ENCODE results near the gene MEGF11.

The MEGF11 gene

DNA sequence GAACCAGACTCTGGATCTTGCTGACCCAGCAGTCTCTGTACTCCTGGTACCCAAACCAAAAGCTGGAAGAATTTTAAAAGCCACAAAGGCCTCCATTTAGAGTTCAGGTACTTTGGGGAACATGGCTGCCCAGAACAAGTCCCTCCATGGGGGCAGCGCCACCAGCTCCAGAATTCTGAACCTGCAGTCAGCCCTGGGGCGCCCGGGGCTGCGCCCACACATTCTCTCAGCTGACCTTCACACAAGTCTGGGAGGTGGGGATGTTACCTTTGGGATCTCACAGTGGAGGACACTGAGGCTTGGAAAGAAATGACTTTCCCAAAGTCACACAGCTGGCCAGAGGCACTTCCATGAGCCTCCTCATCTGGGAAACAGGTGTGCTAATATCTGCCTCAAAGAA, 229.4 kb downstream of the MEGF11 start:
- no peak for TF ChIP-seq CTCF (conservative IDR thresholded peaks at IDR 0.05)
- no peak overlapping the region for H3K27ac ChIP-seq

DNA sequence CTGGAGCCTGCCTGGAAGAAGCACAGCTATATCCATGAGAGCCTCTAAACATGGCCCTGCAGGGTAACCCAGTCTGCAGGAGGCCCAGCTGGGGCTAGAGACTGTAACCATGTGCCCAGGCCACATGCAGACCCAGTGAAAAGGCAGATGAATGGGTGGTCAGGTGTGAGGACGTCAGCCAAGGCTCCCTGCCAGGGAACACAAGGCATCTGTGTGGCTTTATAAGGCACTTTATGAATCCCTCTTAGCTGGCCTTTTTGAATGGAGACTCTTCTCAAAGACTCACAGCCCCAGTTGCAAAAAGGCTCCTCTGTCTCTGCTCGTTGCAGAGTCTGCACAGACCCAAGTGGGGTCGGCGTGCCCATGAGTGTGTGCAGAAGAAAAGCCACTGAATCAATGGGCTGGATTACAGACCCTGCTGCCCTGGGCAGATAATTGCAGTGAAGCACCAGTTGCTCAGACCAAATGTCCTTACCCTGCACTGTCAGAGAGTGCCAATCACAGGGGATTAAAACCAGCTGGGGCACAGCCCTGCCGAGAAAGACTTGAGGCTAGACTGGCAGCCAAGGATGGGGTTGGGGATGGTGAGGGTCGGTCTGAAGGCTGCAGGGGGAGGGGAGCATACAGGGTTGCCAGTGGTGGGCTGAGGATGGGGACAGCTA, 230.1 kb downstream of the MEGF11 start:
- no peak for TF ChIP-seq CTCF (conservative IDR thresholded peaks at IDR 0.05)

GRCh38 chr15:66022163-66022525, 231.4 kb downstream of the MEGF11 start:
- H3K27ac ChIP-seq, result no peak overlapping the region
- no peak for TF ChIP-seq CTCF (conservative IDR thresholded peaks at IDR 0.05)

More for the DNA sequence above, 230.1 kb downstream of the MEGF11 start:
- no peak overlapping the region for H3K27ac ChIP-seq

DNA sequence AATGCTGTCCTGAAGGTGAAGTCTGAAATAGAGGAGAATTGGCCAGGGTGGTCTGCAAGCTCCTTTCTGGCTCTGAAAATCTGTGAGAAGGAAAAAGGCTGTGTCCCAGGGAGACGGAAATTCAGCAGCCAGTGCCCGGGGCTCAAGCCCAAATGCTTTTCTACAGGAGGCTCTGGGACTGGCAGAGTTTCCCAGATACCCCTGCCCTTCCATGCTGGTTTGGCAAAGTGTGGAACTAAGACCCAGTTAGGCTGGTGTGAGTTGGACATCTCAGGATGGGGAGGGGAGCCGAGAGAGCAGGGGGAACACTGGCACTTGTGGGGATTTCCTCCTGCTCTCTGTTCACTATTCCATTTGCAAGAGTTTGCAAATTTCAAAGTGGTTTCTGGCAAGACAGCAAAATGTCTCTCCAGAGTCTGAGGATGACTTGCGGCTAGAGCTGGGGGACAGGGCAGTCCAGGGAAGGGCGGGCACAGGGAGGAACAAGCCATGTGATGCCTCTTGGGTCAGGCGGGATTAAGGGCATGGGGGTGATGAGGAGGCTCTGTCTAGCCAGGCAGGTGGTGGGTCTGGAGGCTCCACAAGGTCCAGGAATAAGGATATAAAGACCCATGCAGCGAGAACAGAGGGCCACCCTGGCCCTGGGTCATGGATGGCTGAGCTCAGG, 231.9 kb downstream of the MEGF11 start:
- no peak overlapping the region for H3K27ac ChIP-seq
- no peak for TF ChIP-seq CTCF (conservative IDR thresholded peaks at IDR 0.05)

DNA sequence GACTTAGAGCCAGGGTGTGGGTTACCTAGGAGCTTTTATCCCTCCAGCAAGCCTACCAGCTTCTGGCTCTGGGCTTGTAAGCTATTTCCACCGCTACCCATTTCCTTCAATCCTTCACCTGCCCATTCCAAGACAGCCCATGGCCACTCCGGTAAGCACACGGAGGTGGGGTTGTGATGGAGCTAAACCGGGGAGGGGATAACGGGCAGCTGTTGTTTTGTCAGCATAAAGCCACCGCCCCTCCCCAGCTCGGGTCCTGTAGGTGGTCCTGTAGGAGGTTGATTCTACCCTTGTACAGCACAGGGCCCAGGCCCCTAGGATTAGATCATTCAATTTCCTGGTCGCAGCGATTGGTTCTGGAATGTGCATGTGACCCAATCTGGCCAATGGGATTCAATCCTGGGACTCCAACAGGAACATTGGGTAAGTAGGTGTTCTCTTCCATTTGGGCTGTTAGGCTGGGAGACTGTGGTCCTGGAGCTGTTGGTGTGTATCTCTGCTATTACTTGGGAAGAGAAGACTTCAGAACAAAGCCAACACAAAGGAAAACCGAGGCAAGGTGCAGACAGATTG, 233.6 kb downstream of the MEGF11 start:
- no peak for TF ChIP-seq CTCF (conservative IDR thresholded peaks at IDR 0.05)
- no peak overlapping the region for H3K27ac ChIP-seq

DNA sequence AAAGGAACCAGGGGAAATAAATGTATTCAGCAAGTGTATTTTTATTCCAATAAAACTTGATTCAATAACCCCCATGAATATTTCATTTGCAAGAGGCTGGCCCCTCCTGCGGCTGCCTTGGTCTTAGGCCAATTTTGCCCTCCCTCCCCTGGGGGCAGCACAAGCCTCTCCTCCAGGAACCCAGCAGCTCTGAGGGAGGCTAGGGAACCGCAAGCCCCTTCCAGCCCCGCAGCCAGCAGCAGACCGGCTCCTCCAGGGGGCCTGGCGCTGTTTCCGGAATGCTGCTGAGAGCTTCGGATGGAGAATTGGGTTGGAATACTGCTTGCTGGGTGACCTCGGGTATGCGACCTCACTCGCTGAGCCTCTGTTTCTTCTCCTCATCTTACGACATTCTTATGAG, 234.2 kb downstream of the MEGF11 start:
- no peak overlapping the region for H3K27ac ChIP-seq
- TF ChIP-seq CTCF (conservative IDR thresholded peaks at IDR 0.05), result no peak

DNA sequence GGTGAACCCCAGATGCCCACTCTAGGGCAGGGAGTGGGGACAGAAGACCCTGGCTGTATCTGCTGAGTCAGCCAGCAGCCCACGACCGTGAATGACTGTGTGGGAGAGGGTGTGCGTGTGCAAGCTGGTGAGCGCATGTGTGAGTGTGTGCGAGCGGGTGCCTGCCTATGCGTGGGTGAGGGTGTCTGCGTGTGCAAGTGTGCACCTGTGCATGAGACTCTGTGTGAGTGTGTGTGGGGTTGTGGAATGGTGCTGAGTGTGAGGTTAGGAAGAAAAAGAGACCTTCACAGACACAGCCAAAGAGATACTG, 235.1 kb downstream of the MEGF11 start:
- no peak for TF ChIP-seq CTCF (conservative IDR thresholded peaks at IDR 0.05)
- no peak overlapping the region for H3K27ac ChIP-seq
